GM12872 (cell line): Measurements from ENCODE around the gene EPHA4.

Experiments
- TF ChIP-seq, protein P1 (sequence below): IDR thresholded peaks from 3 replicates; pipeline ENCODE4 v1.5.1; 2011; ENCODE audit warnings: low read depth, mild to moderate bottlenecking, low read length, moderate library complexity; ENCODE audit not compliant: insufficient read depth

EPHA4 gene

DNA sequence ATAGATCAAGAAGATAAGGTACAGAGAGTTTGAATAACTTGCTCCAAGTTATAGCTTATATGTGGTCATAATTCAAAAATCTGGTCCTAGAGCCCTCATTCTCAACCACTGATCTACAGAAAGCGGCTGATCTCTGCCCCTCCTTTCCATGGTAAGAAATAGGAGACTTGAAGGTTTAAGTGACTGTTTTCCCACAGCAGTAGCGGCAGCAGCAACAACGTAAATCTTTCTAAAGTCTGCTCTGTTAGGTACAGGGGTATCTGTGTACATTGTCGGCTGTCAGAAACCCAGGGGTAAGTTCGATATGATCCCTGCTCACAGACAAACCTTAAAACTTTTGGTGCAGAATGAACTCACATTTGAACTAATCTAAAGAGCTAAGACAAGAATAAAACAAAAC is 105.4 kb downstream of the EPHA4 start:
- TF ChIP-seq, protein P1, sequence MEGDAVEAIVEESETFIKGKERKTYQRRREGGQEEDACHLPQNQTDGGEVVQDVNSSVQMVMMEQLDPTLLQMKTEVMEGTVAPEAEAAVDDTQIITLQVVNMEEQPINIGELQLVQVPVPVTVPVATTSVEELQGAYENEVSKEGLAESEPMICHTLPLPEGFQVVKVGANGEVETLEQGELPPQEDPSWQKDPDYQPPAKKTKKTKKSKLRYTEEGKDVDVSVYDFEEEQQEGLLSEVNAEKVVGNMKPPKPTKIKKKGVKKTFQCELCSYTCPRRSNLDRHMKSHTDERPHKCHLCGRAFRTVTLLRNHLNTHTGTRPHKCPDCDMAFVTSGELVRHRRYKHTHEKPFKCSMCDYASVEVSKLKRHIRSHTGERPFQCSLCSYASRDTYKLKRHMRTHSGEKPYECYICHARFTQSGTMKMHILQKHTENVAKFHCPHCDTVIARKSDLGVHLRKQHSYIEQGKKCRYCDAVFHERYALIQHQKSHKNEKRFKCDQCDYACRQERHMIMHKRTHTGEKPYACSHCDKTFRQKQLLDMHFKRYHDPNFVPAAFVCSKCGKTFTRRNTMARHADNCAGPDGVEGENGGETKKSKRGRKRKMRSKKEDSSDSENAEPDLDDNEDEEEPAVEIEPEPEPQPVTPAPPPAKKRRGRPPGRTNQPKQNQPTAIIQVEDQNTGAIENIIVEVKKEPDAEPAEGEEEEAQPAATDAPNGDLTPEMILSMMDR = no peak

DNA sequence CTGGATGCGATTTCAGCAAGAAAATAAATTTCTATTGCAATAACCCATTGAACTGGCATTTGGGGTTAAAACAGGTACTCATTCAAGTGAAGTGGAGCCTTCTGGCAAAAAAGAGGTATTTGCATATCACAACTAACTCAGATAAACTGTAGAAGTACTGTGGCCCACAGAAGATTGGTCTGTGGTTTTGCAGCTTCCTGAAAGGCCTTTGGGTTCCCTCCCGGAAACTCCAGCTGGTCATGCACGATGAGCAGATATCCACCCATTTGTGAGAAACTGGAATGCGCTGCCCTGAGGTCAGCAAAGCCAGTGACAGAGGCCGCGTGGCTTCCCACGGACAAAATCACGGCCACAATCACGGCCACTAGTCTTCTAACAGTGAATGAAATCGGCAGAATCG is 106.3 kb downstream of the EPHA4 start:
- TF ChIP-seq, protein P1 = no peak

DNA sequence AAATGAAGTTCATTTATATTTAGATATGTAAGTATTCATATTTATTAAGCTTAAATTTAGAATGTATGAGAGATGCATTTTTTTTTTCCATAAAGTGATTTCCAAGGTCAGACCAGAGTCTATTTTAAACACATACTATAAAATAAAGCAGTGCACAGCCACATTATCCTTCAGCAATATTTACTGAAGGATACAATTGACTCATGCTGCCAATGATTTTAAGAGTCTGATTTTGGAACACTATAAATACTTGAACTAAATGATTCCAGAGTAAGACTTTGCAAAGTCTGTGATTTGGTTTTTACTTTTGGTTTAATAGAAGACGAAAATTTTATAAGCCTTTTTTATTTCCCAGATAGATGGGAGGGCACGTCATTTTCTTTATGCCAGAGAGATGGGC is 107.1 kb downstream of the EPHA4 start:
- TF ChIP-seq, protein P1 = no peak

DNA sequence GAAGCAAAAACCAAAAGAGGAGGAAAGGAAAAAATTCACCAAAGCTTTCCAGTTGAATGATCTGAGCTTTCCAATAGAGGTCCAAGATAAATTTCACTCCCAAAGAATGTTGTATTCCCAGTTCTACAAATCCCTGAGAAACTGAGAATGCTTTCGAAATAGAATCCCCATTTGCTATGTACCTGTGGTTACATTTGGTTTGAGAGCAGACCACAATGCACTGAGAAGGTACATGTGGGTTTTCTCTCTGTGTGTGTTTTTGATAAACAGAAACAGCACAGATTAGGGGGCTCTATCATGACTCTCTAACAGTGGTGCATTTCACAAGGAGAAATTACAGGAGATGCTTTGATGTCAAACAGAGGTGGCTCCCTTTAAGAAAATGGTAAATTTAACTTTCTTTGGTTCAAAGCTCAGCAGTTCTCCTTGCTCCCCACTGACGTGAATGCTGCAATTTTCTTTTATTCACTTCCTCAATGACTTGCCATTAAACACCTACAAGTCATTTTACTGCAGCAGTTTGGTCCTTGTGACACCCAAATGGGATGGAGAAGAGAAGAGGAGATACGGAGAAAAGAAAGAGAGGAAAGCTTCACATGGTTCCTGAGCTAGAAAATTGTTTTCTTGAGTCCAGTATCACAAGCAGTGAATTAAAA is 108.7 kb downstream of the EPHA4 start:
- TF ChIP-seq, protein P1 = no peak

DNA sequence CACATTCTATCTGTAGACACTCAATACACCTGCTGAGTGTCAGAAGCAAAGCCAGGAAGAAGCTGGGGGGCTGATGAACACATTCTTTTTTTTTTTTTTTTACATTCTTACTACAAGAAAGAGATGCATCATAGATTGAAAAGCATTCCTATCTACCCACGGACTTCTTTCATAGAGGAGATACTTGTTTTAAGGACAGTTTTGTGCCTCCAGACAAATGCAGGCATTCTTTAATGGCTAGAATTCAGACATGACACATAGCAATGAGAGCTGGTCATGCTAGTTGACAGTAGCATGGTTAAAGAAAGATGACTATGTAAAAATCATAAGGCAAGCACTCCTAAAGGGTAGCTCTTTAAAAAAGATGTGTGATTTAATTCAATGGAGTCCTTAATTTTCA is 110.2 kb downstream of the EPHA4 start:
- TF ChIP-seq, protein P1 = no peak

DNA sequence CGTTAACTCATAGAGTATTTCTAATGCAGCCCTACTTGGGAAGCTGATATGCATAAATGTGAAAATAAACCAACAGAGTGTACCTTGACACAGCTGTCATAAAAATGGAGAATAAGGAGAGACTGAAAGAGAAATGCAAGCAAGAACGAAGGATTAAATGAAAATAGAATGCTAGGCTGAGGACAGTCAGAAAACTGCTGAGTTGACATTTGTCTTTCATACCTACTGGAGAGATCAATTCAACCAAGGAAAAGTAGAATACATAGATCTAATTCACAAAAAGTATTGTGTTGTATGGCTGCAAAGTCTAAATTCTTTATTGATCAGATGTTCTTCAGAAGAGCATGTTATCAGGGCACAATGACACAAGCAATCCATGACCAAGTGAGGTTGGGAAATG is 112.0 kb downstream of the EPHA4 start:
- TF ChIP-seq, protein P1 = no peak

DNA sequence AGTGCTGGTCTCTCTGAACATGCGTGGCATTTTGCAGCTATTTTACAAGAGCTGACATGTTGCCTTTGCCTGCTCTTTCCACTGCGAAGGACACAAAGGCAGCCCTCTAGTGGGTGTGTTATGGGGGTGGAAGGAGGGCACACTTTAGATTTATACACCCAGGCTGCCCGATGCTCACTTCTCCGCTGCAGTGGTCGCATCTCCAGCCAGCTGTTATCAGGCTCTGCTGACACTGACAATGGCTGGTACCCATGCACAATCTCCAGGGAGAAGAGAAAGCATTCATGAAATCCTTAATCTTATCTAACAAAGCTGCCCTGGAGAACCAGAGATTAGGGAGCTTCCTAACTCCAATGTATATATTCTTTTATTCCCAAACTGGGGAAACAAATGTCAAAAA is 113.5 kb downstream of the EPHA4 start:
- TF ChIP-seq, protein P1 = no peak
